Stimulated activated CD4-positive, alpha-beta T cell treated with anti-CD3 and anti-CD28 coated beads, Interleukin-4, amount 100 ng/mL, for 48 hours (primary cell): Measurements from ENCODE around the gene ANKRD33B.
A peak's percentile ranks its signal among the peaks of the same experiment; 100 is the strongest.

Experiments used
- DNase-seq, 2 donors: peaks; one replicate each; pipeline ENCODE4 v3.0.0-alpha.2; 2020; ENCODE audit warnings: low read depth in 2 of 2

Gene ANKRD33B

GRCh38 chr5:10674096-10674495 is 110.2 kb downstream of the ANKRD33B start:
- no peak for DNase-seq

GRCh38 chr5:10674582-10674981 is 110.7 kb downstream of the ANKRD33B start:
- DNase-seq = no peak

- DNase-seq = no peak
Observed at GRCh38 chr5:10675177-10675700, 111.4 kb downstream of the ANKRD33B start.

- no peak for DNase-seq
Observed at GRCh38 chr5:10676224-10676623, 112.4 kb downstream of the ANKRD33B start.

GRCh38 chr5:10676946-10677345 is 113.1 kb downstream of the ANKRD33B start:
- no peak for DNase-seq

DNA sequence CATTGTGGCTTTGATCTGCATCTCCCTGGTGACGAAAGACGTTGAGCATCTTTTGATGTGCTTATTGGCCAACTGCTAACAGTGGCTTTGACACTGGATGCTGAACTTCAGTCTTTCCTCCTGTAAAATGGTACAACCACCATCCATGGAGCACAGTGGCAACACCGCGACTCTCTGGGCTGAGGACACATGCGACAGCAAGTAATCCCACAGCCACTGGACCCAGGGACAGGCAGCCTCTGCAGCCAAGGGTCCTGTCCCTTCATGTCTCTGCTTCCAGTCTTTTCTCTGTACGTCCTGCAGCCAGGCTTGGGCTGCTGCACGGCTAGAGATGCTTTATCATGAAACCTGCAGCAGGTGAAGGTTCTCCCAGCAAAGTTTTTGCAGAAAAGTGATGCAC is 113.7 kb downstream of the ANKRD33B start:
- DNase-seq = no peak

DNA sequence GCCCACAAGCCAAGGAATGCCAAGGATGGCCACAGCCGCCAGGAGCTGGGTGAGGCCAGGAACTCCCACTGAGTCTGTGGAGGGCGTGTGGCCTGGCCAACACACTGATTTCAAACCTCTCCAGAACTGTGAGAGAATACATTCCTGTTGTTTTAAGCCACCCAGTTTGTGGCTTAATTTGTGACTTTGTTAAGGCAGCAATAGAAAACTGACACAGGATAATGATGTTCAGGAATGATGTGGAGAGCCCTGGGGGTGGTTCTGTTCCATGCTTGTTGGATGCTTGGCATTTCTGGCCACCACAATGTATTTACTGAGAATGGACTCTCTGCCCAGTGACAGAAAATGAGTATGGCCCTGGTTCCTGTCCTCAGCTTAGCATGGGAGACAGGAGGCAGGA is 114.4 kb downstream of the ANKRD33B start:
- DNase-seq = no peak

DNA sequence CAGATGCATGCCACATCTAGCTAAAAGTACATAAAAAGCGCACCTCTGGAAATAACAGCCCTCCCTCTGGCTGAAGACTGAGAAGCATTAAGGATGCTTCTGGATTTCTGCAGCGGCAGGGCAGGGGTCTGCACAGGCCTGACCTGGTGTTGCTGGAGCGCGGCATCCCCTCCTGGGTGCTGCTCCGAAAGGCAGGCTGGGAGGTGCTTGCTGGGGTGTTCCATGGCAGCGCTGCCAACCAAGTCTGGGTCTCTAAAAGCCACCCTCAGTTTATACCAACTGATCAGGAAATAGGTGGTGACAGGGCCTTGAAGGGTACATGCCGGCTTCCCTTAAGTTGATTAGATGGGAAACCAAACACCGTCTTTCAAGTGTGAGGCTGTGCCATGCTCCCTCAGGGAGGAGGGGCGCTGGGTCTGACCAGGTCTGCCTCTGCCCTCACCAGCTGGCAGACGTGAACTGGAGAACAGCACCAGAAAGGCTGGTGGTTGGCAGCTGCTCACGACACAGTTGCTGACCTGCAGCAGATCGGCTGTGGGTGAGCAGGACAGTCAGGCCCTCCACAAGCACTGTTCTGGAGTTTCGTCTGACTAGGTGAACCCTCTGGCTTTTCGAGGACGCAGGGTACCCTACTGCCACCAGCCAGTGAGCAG is 115.6 kb downstream of the ANKRD33B start:
- no peak for DNase-seq

DNA sequence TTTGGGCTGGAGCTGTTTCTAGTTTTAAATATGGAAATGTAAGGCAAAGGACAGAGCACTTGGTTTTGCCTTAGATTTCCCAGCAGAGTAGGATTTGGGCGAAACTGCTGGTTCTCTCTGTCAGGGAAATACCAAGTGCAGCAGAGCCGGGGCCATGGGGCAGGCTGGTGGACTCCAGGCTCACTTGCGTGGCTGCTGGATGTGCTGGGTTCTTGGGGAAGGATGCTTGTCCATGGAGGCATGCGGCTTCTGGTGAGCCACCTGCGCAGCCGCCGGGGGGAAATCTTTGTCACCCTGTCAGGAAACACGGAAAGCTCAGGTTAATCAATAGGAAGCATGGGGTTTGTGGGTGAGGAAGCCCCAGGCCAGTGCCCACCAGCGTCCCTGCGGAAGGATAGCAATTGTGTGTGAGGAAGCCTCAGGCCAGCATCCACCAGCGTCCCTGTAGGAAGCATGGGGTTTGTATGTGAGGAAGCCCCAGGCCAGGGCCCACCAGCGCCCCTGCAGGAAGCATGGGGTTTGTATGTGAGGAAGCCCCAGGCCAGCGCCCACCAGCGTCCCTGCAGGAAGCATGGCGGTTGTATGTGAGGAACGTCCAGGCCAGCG is 117.1 kb downstream of the ANKRD33B start:
- no peak for DNase-seq

- DNase-seq = no peak
Observed at GRCh38 chr5:10681731-10682679, 118.1 kb downstream of the ANKRD33B start.

- no peak for DNase-seq
Observed at GRCh38 chr5:10682801-10683525, 119.1 kb downstream of the ANKRD33B start.

GRCh38 chr5:10684303-10685086 is 120.6 kb downstream of the ANKRD33B start:
- no peak for DNase-seq

DNA sequence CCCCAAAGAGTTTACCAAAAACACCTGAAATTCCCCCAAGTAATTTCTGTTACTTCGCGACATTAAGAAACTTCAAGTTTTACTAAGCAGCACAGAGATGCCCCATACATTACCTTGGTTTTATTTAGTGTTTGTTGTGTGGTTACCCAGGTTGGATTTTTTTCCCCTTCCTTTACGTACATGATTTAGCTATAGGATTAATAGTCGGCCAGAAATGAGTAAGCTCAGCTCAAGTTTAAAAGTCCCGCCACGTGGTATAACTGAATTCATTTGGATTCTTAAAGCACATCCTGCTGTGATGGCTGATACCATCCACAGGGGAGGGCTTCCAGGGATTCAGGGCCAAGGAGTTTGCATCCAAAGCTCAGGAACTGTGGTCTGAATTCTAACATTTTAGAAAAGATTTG is 121.2 kb downstream of the ANKRD33B start:
- no peak for DNase-seq

- no peak for DNase-seq
Observed at GRCh38 chr5:10686890-10687289, 123.0 kb downstream of the ANKRD33B start.

DNA sequence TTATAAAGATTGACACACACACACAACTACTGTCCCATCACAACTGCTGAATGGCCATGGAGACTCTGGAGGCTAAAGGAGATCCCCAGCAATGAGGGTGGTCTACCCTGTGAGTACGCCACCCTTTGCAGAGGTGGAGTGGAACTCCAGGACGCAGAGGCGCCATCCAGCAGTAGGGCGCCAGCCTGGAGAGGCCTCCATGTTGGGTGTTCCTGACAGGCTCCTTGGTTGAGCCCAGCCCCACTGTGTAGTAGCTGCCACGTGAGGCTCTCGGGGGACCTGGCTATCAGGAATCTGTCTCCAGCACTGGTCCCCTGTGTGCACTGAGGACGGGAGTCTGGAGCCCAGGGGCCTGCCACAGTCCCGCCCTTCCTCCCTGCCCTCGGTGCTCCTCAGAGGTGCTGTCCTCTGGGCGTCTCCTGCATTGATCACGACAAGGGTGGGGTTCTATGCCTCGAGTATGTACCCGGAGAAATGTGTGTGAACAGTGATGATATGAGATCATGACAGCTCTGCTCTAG is 124.8 kb downstream of the ANKRD33B start:
- no peak for DNase-seq

GRCh38 chr5:10689391-10690081 is 125.7 kb downstream of the ANKRD33B start:
- DNase-seq = peak; percentile 22 to 32

GRCh38 chr5:10690460-10691440 is 126.9 kb downstream of the ANKRD33B start:
- DNase-seq = no peak

- DNase-seq = no peak
Observed at GRCh38 chr5:10691826-10692785, 128.2 kb downstream of the ANKRD33B start.
